AG08395 (cell line): ENCODE data around the gene PLSCR2.
"Not testable (repeated sequence)": the region's sequence is repeated elsewhere in the genome, so short reads cannot be mapped to it uniquely, and the experiment has no call there.

Experiments used
- DNase-seq: peaks from one replicate; pipeline ENCODE4 v3.0.0; 2012; ENCODE audit warnings: mixed read lengths, low spot score

PLSCR2 gene, protein sequence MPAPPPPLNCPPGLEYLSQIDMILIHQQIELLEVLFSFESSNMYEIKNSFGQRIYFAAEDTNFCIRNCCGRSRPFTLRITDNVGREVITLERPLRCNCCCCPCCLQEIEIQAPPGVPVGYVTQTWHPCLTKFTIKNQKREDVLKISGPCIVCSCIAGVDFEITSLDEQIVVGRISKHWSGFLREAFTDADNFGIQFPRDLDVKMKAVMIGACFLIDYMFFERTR

DNA sequence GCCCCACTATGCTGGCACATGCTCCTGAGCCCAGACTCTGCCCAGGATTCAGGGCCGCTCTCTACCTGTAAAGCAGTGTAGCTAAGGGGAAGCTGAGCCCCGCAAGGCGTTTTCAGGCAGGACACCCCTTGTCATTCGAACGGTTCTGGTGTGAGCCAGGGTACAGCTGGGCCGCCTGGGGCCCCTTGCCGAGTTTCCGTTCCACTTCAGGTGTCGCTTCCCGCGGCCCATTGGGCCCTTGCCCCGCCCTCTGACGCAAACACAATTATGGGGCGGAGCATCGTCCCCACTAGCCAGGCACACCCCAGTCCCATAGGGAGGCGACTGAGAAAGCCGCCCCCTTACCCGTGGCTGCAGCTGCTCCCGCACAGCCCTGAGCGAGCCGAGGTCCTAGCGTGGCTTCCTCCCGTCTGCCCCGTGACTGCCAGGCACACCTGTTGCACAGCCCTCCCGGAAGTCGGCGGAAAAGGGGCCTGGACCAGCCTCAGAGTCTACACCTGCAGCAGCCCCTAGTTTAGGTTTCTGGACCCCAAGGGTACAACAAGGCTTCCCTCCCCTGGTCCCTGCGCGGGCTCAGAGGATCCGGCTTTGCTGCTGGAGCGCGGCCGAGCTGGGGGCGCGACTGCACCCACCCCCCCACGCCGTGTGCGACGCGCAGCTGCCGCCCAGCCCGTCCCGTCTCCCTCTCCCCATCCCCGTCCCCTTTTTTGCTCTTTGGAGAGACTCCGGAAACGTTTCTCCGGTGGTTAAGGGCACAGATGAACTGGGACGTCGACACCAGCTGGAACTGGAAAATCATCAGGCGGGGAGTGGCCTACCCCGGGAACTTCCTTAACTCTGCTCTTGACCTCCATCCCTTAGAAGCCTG lies at the start of gene PLSCR2:
Gene PLSCR2, minus strand, starts transcription at position 412 of the 868 bp plus-strand sequence. CDS start 9,657 bp downstream, outside the sequence.
- DNase-seq = peak; percentile 31

DNA sequence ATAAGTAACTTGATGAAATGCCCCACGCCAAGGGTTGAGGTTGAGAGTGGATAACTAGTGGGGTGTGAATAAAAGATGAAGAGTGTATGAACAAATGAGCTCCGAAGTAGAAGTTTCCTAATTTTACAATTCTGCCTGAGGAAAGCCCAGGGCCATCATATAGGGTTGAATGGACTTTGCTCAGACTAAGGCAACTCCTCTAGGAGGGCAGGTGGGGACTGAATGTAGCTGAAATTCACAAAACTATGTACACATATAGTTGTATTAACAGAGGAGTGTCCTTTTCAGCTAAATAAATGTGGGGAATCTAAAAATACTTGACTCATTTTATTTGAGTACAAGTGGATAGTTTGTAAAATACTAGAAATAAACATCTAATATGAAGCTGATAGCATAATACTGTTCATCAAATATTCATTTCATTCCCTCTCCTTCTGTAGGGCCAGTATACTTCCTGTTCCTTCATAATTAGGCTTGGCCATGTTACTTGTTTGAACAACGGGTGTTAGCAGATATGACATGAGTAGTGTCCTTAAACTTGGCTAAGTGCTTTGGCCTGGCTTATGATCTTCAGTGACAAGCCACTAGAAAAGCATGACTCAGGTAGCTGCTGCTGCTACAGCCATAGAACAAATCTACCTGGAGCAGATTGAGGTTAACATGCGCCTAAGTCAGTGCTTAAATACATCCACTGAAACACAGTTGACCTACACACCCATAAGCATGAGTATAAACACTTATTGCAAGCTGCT lies 48.5 kb upstream of the PLSCR2 start:
- DNase-seq = no peak

DNA sequence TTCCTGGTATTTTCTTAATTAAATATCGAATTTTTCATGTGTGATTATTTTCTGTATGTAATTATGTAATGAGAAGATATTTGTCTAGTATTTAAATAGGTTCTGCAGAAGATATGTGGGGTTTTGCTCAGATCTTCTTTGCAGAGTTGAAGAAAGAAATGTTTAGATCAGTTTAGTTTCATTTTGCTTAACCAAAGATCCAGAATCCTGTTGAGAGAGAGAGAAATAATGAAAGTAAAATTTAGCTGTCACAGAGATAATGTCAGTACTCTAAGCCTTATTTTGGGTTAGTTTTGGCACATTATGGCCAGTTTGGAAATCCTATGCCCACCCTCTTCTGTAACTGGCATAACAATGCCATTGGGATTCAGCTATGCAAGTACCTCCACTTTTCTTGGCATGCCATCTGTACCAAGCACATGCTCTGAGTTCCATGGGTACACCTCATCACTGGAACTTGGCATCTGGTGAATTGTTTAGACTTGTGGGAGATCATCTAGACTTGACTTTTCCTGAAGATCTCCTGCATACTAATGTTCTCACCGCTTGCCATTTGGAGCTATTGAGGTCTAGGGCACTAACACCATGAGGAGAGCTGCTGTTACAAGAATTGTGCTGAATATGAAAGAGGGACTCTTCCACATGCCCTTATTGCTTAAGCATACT lies 44.2 kb upstream of the PLSCR2 start:
- peak; percentile 15 for DNase-seq

GRCh38 chr3:146511402-146512134 lies 42.2 kb upstream of the PLSCR2 start:
- no peak for DNase-seq

DNA sequence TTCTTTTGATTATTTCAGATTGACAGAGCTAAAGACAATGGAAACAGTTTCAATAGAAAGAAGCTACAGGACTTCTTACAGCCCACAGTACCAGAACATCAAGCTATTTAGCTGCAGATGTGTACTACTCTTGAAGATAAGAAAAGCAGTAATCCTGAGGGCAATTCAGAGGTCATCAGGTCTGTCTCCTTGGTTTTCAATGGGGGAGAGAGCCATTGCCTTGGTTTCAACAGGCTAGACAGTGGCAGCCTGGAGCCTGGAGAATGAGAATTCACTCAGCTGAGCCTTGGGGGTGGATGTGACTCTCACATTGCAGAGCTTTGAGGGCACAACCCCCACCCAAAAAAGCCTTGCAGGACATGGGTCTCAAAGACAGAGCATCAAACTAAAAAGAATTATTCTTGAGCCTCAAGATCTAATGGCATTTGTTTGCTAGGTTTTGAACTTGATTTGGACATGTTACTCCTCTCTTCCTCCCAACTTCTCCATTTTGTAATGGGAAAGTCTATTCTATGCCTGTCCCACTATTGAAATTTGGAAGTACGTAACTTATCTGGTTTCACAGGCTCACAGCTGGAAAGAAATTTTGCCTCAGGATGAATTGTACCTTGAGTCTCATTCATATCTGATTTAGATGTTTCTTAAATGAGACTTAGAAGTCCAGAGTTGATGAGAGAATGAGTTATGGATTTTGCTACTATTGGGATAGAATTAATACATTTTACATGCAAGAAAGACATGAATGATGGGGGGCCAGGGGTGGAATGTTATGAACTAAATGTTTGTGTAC lies 38.2 kb upstream of the PLSCR2 start:
- no peak for DNase-seq

DNA sequence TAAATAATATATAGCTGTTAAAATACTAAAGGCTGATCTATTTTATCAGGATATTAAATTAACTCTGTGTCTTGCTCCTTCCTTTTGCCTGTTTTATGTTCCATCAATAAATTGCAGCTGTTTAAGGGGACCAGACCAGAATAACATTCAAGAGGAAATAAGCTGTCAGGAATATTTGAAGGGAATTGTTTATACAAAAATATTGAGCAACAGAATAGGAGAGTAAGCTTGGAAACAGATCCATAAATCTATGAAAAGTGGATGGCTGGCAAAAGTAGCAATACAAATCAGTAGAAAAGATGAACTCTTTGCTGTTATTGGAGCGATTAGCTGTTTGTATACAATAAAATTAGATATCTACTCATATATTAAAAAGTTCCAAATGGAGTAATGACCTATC lies 36.2 kb upstream of the PLSCR2 start:
- no peak for DNase-seq

- no peak for DNase-seq
These were observed 35.3 kb upstream of the PLSCR2 start for GRCh38 chr3:146504498-146505197.

DNA sequence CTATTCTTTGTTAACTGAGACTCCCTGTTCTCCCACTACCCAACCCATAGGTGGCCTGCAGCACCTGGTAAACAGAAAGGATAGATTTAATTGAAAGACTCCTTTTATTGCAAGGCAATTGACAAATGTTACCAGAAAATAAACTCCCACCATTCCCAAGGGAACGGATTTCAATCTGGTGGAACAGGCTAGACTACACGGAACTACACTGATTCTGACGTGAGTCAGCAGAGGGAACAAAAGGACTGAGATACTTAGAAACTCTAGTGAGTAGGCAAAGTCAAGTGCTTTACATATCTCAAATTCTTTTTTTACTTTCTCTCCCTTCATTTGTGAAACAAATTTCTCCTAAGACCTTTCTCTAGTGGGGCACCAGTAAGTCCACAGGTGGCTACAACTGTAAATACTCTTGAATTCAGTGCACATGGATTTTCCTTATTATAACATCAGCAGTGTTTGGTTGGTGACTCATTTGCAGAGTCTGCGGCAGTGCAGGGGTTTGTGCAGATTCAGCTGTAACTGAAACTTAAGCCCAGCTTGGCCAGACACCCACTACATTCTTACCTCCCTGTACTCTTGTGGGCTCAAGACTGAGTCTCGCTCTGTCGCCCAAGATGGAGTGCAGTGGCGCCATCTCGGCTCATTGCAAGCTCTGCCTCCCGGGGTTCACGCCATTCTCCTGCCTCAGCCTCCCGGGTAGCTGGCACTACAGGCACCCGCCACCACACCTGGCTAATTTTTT lies 34.3 kb upstream of the PLSCR2 start:
- peak; percentile 46 for DNase-seq

- DNase-seq = no peak
These were observed 33.6 kb upstream of the PLSCR2 start for GRCh38 chr3:146502887-146503460.

GRCh38 chr3:146501752-146502151 lies 32.4 kb upstream of the PLSCR2 start:
- DNase-seq = no peak

DNA sequence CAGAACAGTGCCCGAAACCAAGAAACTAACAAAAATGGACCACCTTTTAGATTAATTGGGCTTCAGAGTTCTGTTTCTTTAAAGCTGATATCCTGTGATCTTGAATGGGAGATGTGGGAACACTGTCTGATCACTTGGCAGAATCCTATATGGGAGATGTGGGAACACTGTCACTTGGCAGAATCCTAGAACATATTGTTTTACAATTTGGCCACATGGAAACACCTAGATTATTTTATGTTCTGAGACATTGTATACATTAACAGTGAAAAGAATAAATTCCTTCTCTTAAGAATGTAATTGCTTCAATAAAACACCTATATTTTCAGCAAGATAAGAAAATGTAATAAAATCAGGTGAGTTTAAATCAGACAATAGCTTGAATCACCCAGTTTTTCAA lies 30.3 kb upstream of the PLSCR2 start:
- no peak for DNase-seq

DNA sequence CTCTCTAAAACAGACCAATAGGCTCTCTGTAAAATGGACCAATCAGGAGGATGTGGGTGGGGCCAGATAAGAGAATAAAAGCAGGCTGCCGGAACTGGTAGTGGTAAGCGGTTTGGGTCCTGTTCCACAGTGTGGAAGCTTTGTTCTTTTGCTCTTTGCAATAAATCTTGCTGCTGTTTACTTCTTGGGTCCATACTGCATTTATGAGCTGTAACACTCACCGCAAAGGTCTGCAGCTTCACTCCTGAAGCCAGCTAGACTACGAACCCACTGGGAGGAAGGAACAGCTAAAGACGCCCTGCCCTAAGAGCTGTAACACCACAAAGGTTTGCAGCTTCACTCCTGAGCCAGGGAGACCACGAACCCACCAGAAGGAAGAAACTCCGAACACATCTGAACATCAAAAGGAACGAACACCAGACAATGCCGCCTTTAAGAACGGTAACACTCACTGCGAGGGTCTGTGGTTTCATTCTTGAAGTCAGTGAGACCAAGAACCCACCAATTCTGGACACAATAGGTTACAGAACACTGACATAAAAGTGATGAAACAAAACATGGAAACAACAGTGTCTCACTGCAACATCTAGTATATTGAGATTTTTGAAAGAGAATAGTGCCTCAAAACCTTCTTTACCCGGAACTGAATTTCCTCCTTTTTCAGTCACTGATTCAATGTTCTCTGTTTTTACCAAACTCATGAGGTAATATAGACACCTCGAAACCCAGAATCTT lies 28.8 kb upstream of the PLSCR2 start:
- no peak for DNase-seq

DNA sequence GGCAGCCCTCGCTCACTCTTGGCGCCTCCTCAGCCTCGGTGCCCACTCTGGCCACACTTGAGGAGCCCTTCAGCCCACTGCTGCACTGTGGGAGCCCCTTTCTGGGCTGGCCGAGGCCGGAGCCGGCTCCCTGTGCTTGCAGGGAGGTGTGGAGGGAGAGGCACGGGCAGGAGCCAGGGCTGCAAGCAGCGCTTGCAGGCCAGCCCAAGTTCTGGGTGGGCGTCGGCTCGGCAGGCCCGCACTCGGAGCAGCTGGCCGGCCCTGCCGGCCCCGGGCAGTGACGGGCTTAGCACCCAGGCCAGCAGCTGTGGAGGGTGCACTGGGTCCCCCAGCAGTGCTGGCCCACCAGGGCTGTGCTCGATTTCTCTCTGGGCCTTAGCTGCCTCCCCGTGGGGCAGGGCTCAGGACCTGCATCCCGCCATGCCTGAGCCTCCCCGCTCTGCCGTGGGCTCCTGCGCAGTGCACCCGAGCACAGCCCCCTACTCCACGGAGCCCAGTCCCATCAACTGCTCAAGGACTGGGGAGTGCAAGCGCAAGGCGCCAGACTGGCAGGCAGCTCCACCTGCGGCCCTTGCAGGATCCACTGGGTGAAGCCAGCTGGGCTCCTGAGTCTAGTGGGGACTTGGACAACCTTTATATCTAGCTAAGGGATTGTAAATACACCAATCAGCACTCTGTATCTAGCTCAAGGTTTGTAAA lies 27.9 kb upstream of the PLSCR2 start:
- not testable (repeated sequence) for DNase-seq

- no peak for DNase-seq
These were observed 27.4 kb upstream of the PLSCR2 start for GRCh38 chr3:146496726-146497125.

DNA sequence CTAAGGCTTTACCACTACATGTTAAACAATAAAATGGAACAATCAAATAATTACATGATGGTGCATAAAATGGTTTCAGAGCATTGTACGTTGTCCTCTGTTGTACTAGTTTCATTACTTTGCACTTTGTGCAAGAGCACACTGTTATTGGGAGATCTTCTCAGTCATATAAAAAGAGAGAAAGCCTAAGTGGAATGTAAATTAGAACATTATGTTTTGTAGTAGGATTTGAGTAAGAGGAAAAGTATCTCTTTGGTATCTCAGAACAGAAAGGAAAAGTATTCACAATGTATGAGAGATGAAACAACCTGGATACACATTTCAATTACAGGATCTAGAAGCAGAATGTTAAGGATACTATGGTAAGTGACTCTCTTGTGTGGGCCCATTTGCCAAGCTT lies 26.9 kb upstream of the PLSCR2 start:
- DNase-seq = peak; percentile 4

DNA sequence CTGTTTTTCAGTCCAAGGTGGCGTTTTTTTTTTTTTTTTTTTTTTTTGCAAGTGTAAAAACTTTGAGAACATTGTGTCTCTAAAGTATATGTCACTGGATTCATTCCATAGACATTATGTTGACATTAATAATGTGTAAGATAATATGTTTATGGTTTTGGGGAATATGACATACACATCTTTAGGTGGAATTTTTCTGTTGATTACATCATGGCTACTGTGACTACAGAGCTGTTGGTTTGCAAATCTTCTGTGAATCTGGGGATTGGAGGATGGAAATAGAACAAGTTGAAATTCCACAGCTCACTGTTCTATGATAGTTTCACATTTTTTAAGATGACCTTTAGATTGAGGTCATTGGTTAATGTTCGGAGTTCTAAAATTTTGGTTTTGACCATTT lies 24.4 kb upstream of the PLSCR2 start:
- DNase-seq = no peak

- DNase-seq = no peak
These were observed 23.9 kb upstream of the PLSCR2 start for GRCh38 chr3:146493221-146493620.

GRCh38 chr3:146491303-146491702 lies 21.9 kb upstream of the PLSCR2 start:
- DNase-seq = peak; percentile 48
